NCI-H345 treated with DMSO at 0.1 percent for 48 hours (cell line): ENCODE data around the gene IQSEC1.

Experiments used
- DNase-seq: peaks from one replicate; lab custom pipeline; 2025; ENCODE audit not compliant: unreplicated experiment; lab: John Stamatoyannopoulos, UW

Gene IQSEC1

DNA sequence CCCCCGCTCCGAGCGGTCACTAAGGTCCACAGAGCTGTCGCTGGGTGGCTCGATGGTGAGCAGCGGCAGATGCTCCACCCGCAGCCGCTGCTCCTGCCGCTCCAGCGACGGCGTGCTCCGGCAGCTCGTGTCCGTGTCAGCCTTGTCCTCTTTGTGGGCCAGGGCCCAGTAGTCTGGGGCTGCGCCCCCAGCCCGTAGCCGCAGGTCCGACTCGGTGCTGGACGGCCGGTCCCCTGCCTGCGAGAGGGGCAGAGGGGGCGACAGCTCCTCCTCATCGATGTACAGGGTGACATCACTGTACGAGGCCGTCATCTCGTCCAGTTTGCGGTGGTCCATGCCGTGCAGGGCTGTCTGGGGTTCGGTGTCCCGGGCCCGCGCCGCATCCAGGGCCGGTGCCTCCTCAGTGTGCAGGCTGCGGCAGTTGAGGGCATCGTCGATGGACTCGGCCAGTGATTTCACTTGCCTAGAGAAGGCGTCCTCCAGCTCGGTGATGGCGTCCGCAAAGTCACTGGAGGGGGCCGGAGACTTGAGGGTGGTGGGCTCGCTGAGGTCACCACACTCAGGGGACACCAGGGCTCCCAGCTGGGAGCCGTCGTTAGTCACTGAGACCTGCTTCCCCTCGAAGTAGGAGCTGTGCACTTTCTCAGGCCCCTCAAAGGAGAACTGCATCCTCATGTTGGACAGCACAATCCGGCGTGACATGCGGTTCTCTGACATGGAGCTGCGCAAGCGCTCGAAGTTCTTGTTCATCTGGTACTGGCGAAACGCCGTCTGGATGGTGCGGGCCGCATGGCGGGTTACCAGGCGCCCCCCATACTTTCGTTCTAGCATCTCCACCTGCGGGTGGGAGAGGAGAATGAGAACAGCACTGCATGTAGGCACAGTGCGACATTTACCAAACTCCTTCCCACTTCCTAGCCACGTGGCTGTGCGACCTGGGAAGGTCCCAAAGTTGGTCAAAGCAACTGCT, 137.1 kb downstream of the IQSEC1 start:
- no peak for DNase-seq

- no peak for DNase-seq
Measured at GRCh38 chr3:12935023-12935860, 138.0 kb downstream of the IQSEC1 start.

GRCh38 chr3:12934431-12934830, 138.8 kb downstream of the IQSEC1 start:
- DNase-seq: no peak

- no peak for DNase-seq
Measured at GRCh38 chr3:12933901-12934300, 139.3 kb downstream of the IQSEC1 start.

DNA sequence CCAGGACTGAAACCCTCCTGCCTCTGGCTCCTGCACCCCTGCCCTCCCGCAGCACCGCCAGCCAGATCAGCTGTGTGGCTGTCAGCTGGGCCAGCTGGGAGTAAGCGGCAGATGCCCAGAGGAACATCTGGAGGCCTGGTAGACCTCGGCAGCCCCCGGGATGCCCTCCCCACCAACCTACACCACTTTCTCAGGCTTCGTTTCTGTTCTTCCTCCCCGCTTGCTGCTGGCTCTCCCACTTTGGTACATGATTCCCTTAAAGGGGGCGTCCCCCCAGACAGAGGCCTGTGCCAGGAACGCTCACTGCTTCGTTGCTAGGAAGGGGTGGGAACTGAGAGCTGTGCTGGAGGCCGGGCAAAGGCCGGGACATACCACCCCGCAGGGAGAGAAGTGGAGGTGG, 140.5 kb downstream of the IQSEC1 start:
- no peak for DNase-seq

- no peak for DNase-seq
Measured at GRCh38 chr3:12932347-12932746, 140.9 kb downstream of the IQSEC1 start.

DNA sequence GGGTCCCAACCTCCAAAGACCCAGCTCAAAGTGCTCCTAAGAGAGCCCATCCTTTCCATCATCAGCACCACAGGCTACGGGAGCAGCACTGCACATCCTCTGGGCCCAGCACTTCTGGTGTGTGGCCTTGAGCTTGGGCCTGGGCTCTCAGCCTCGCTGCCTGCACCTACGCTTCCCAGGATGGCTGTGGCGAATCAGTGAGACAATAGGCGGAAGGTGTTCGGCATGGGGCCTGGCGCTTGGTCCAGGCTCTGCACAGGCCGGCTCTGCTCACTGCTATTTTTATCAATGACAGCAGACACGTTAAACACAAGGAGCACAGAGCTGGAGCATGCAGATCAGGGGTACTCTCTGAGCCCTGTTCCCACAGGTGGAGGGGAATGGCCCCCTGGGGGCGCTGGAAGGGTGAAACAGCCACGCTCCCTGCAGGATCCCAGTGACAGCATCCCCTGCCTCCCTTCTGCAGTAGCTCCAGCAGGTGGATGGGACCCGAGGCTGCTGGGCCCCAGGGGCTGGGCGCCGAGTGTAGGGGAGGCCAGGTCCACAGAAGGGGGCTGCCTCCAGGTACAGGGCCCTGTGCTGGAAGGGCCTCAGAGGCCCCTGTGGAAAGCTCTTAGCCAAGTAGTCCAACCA, 141.8 kb downstream of the IQSEC1 start:
- DNase-seq: no peak

DNA sequence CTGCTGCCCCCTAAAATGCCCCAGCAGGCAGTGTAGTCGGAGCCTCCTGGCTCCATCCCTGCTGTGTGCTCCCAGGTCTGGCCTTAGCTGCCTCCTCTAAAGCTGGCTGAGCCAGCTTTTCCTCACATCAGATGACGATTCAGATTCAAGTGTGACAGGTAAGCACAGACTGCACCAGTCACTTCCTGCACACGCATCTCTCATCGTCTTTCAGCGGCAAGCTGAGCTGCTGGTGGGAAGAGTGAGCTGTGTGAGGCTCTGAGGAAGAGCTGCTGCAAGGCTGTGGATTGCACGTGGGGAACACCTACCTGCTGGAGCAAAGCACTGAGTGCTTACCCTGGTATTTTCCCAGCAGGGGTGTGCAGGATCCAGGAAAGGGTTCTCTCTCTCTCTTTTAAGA, 143.4 kb downstream of the IQSEC1 start:
- DNase-seq: no peak

GRCh38 chr3:12926660-12927059, 146.6 kb downstream of the IQSEC1 start:
- no peak for DNase-seq

DNA sequence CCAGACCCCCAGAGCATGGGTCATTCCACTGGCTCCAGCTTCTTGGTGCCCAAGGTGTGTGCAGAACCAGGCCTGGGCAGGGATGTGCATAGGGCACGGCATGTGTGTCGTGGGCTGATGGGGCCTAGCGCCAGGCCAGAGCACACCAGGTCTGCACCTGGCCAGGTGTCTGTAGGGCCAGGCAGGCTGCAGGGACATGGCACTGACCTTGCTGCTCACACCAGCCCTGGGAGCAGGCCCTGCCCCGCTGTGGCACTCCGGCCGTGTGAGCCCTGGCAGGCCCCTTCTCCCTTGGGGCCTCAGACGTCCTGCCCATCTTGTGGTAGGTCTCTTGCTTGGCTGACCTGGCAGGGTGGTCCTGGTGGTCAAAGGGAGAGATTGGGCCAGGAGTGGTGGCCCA, 147.6 kb downstream of the IQSEC1 start:
- no peak for DNase-seq

GRCh38 chr3:12924437-12924836, 148.8 kb downstream of the IQSEC1 start:
- DNase-seq: no peak

DNA sequence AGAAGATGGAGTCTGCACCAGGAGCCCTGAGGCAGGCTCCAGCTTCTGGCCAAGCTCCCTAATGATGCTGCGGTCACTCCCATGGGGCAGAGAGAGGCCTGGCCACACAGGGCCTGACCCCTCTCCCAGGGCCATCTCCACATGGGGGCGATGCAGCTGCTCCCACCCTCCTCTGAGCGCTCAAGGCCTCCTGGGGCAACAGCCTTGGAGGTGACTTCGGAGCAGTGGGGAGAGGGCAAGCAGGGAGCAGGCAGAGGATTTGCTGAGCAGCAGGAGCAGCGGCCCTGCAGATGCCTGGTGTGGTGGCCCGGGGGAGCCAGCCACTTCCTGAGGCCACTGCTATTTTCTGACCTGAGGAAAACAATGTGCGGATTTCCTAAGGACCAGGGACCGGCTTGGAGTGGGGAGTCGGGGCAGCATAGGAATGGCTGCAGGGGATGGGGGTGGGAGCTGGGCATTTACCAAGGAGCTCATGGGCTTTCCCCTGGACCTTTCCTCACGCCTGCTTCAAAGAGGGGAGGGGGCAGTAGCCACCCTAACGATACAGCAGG, 150.3 kb downstream of the IQSEC1 start:
- no peak for DNase-seq

- no peak for DNase-seq
Measured at GRCh38 chr3:12922306-12922705, 150.9 kb downstream of the IQSEC1 start.

- no peak for DNase-seq
Measured at GRCh38 chr3:12921736-12922135, 151.5 kb downstream of the IQSEC1 start.

DNA sequence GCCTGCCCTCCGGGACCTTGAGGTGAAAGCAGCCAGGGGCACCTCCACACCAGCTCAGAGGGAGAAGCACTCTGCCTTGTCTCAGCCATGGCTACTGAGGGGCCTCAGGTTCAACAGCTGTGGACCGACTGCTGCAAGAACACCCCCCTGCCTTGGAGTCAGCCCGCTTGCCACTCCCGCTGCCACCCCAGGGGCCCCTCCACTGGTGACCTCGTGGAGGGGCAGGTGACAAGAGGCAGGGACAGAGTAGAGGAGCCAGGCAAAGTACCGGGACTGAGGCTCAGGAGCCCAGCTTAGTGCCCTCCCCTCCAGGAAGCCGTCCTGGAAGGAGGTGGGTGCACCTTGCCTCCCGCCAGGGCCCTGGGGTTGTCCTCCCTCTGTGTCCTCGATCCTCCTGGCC, 152.3 kb downstream of the IQSEC1 start:
- DNase-seq: no peak

DNA sequence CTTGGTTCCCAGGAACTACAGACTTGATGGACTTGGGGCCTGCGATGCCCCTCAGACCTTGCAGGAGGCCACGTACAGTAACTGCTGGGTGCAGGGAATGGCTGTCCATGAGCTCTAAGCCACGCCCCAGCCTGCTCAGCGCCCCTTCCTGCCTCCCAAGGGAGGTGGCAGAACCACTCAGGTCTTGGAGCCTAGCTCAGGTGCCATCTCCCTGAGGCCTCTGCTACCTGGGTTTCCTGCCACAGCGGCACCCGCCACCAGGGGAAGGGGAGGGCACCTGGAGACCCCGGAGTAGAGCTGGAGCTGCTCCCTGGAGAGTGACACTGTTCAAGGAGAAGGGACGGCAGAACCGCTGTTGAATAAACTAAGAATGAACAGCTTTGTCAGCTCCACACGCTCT, 154.0 kb downstream of the IQSEC1 start:
- no peak for DNase-seq

GRCh38 chr3:12918231-12918630, 155.0 kb downstream of the IQSEC1 start:
- no peak for DNase-seq

DNA sequence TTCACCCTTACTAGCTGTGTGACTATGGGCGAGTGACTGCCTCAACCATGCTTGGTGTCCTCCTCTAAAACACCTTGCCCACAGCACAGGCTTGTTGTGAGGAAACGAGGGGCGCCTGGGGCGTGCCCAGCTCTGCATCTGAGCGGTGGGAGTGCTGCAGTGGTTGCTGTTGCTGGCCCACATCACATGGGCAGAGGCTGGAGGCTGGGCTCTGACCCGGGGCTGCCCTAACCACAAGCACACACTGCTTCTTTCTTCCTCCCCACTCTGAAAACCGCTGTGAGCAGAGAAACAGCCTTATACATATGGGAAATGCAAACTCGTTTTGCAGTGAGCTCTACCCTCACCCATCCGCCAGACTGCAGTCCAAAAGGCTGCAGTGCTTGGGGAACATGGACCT, 157.1 kb downstream of the IQSEC1 start:
- DNase-seq: no peak

DNA sequence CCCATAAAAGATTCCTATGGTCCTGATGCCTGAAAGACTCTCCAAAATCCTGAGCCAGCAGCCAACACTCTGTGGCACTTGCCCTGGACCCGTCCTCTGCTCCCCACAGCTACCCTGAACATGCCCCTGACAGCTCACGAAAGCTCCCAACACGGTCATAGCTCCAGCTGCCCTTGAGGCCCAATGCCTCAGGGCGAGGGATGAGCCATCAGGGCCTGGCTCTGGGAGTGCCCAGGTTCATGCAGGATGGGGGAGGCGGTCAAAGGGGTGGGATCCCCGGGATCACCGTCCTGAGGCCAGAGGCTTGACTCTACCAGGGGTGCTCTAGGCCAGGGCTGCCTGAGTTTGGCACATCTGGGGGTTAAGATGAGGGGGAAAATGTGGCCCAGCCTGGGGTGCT, 159.1 kb downstream of the IQSEC1 start:
- no peak for DNase-seq

GRCh38 chr3:12911881-12912415, 161.3 kb downstream of the IQSEC1 start:
- DNase-seq: no peak
